NCI-H82 treated with DMSO at 0.1 percent for 48 hours (cell line): Measurements from ENCODE around the gene DLX4.

Experiments used
- DNase-seq: peaks from one replicate; lab custom pipeline; 2025; ENCODE audit not compliant: unreplicated experiment; lab: John Stamatoyannopoulos, UW

The DLX4 gene

DNA sequence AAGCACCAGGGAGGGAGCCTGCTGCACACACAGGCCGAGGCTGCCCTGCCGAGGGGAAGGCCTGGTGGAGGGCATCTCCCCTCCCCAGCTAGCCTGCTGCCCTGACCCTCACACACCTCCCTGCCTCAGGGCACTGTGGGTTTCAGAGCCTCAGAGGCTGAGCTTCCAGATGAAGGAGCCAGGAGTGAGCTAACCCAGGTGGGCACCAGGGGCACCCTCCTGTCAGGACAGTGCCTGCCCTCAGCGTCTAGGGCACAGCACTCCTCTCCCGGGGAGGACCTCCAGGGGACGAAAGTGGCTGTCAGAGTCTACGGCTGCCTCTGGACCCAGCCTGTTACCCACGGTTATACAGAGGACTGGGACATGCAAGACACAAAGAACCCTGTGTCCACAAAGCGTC is 22.8 kb upstream of the DLX4 start:
- no peak for DNase-seq

DNA sequence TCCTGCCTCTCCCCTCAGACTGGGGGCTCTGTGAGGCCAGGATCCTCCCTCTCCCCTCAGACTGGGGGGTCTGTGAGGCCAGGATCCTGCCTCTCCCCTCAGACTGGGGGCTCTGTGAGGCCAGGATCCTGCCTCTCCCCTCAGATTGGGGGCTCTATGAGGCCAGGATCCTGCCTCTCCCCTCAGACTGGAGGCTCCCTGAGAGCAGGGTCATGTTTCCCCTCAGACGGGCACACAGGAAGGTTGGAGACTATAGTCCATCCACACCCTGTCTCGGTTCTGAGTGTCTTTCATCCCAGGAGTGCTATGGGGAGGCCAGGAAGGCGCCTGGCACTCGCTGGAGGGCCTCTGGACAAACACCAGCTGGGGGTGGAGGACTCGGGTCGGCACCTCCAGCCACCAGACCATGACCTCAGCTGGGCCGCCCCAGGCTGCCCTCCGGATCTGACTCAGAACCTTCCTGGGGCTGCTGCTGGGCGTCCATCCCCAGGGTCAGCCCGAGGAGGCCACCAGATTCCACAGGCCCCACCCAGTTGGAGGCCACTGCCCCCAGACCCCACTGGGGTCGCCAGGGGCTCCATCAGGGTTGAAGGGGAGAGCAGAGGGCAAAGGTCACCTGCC is 21.9 kb upstream of the DLX4 start:
- no peak for DNase-seq

DNA sequence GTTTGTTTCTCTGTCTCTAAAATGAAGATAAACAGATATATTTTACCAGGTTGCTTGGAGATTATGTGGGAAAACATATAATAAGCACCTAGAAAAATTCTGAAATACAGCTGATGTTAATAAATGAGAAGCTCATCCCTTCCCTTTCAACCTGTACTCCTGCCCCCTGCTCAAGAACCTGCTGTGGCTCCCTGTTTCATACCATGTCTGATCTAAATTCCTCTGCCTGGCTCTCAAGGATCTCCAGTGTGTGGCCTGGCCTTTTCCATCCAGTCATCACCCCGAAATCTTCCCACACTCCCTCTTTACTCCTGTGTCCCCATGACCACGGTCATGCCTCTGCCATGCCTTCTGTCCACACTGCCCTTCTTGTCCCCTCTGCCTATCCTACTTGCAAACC is 19.4 kb upstream of the DLX4 start:
- no peak for DNase-seq

GRCh38 chr17:49951362-49952082 is 17.5 kb upstream of the DLX4 start:
- DNase-seq = no peak

DNA sequence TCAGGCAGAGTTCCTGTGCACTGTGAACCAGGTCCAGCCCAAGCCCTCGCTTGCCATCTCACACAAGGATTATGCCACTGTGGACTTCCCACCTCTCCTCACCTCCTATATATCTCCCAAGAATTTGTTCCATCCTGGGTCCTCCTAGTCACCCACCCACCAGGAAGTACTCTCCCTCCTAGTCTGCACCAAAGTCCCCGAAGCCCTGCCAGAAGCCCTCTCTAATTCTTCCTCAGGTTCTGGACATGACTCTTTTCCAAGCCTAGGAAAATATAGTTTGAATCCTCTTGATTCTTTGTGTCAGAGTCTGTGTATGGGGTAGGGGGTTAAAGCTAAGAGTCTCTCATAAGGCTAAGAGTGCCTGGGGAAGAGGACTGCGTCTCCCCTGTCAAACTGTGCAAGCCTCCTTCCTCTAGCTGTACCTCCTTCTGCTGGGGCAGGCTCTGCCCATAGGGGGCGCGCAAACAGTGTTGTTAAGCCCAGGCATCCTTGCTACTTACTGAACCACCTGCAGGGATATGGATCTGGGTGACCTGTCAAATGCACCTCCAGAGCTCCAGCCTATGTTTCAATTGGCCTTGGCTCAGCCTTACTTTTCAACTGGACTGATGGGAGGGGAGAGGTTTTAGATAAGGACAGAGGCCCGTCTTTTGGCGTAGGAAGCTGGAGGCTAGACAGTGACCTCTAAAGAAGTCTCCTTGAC is 16.6 kb upstream of the DLX4 start:
- DNase-seq = peak; percentile 83

GRCh38 chr17:49952912-49953497 is 16.0 kb upstream of the DLX4 start:
- DNase-seq = no peak

DNA sequence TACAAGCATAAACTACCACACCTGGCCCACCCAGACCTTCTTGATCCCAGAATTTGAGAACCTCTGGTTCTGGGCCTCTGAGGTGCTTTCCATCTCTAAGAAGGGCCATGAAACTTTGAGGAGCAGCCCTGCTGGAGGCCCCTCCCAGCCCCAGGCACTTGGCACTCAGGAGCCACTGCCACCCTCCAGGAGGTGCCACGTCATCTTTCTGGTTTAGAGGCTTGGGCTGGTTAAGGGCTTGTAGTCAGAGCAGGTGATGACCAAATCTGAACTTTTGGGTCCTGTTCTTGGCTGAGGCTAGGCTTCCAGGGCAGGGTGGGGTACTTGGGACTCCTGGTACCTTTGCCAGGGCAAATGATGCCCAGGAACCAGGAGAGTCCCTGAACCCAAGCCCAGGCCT is 13.8 kb upstream of the DLX4 start:
- no peak for DNase-seq

DNA sequence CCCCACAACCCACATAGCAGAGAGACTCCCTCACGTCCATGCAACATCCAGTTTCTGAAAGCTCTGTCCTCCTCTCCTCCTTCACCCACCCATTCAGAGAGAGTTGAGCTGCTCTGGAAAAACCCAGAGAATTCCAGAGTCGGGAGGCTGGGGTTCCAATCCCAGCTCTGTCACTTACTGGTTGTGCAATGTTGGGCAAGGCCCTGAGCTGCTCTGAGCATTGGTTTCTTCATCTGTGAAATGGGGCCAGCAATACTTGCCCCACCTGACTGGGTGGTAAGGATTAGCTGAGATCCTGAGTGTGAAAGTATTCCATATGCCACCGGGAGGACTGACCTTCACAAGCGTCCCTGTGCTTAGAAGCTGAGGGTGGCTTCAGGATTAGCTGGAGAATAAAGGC is 12.2 kb upstream of the DLX4 start:
- no peak for DNase-seq

DNA sequence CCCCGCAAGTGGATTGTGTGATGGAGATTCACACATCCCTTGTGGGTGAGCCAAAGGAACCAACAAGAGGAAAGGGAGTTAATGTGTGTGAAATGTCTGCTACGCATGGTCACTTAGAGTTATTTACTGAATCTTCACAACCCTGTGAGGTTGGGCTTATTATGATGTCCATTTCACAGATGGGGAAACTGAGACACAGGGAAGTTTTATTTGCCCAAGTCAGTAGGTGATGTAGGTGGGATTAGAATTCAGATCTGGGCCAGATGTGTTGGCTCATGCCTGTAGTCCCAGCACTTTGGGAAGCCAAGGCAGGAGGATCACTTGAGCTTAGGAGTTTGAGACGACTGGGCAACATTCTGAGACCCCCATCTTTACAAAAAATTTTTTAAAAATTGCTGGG is 11.6 kb upstream of the DLX4 start:
- no peak for DNase-seq

DNA sequence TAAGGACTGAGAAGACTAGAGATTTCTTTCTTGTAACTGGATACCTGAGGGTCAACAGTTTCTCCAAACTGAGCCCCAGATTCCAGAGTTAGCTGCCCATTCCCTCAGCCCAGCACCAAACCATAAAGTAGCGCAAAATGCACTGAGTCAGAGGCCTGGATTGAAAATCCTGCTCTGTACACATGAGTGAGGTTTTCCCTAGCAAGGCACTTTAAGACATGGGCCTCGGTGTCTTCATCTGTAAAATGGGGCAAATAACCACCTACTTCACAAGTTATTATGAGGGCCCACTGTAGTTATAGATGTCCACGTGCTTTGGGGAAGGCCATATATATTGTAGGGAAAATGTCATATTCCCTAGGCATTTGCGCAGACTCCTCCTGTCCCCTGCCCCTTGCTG is 10.3 kb upstream of the DLX4 start:
- DNase-seq = no peak

GRCh38 chr17:49959183-49959935 is 9.6 kb upstream of the DLX4 start:
- no peak for DNase-seq

- DNase-seq = no peak
Observed at GRCh38 chr17:49962599-49963308, 6.2 kb upstream of the DLX4 start.

- no peak for DNase-seq
Observed at GRCh38 chr17:49963309-49963625, 5.7 kb upstream of the DLX4 start.

DNA sequence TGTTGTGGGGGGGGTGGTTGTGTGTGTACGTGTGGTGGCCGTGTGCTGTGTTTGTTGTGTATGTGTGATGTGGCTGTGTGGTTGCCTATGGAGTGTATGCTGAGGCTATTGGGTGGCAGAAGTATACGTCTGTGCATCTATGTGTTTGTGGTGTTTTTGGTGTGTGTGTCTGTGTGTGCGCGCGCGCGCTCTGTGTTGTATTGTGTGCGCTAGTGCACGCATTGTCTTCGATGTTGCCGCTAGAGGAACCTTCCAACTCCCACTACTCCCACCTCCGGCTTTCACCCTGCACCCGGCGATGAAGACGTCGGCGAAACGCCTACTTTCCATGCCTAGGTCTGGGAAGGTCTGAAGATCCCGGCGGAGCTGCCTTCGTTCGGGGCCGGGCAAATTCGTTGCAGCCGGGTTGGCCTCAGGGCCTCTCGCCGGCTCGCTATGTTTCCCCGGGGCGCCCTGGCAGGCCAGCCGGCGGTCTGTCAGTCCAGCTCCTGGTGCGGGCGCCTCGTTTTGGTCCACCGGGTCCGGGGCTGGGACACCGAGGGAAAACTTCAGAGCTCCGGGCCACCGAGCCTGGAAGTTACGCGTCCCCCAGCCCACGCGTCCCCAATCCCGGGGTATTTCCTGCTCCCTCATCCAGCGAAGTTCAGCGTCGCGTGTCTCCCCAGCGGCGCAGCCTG is 5.2 kb upstream of the DLX4 start:
- no peak for DNase-seq

GRCh38 chr17:49964303-49964768 is 4.7 kb upstream of the DLX4 start:
- no peak for DNase-seq

GRCh38 chr17:49964769-49965523 is 4.0 kb upstream of the DLX4 start:
- DNase-seq = no peak

DNA sequence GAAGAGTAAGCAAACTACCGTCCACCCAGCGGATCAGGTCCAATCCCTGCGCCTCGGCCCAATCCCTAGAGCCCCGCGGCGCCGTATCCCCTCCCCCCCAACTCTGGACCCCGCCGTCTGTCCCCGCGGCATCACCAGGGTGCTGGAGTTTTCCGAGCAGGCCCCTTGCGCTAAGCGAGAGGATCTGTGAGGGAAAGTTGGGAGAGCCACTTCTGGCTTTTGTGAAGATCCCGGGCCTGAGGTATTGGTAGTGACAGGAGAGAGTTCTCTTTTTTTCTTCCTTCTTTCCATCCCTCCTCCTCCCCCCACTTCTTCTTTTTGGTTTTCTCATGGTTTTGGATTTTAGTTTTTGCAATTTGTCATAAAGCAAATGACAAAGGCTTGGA is 3.5 kb upstream of the DLX4 start:
- DNase-seq = no peak

DNA sequence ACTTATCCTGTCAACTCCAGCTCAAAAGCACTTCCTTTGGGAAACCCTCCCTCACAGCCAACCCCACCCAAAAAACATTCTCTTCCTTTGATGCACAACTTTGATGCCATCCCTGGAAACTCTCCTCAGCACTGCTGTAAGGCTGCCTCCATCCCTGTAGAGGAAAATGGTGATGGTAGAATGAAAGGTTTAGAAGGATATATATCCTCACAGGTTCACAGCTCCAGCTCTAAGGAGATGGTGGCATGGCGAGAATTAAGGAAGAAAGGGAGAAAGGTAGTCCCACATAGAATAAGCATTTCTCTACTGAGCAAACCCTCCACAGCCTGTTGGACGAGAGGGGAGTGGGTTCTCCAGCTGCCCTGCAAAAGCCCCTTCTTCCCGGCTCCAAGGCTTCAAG is 2.2 kb upstream of the DLX4 start:
- no peak for DNase-seq

- no peak for DNase-seq
Observed at GRCh38 chr17:49967205-49967604, 1.8 kb upstream of the DLX4 start.
